Heart left ventricle (tissue), 16 donors: Measurements from ENCODE around the gene GATA3. TPM values are rescaled to one million over a fixed set of nuclear protein-coding genes. Genes with fewer than 3 reads are reported as not detected.

Experiments used
- ATAC-seq, 4 donors: fragments of 200-7000 bp; cut with Tn5 transposase; one replicate each; pipeline ENCODE4 v1.9.1; 2020 to 2022; ENCODE audit warnings: moderate library complexity in 4 of 4, mild to moderate bottlenecking in 3 of 4, moderate number of reproducible peaks in 1 of 4
- DNase-seq, 5 donors: peaks; one replicate each; pipeline ENCODE4 v3.0.0-alpha.2; 2020
- H3K27ac ChIP-seq, 12 donors: fragments of 200-600 bp; sonication (generic) in 4 of 12; one replicate each; pipeline versions ENCODE4 v1.5.0 to v1.8.0; 2016 to 2022; ENCODE audit warnings: mild to moderate bottlenecking in 2 of 12
- H3K27me3 ChIP-seq, 9 donors: fragments of 200-600 bp; sonication (generic) in 2 of 9; one replicate each; pipeline versions ENCODE4 v1.5.1 to v1.8.0; 2016 to 2022; ENCODE audit warnings: mild to moderate bottlenecking in 3 of 9
- H3K36me3 ChIP-seq, 9 donors: fragments of 200-600 bp; sonication (generic) in 2 of 9; one replicate each; pipeline versions ENCODE4 v1.5.0 to v1.8.0; 2018 to 2022; ENCODE audit warnings: mild to moderate bottlenecking in 2 of 9
- H3K4me1 ChIP-seq, 12 donors: fragments of 200-600 bp; sonication (generic) in 4 of 12; one replicate each; pipeline versions ENCODE4 v1.5.0 to v1.8.0; 2016 to 2022; ENCODE audit warnings: mild to moderate bottlenecking in 3 of 12
- H3K4me3 ChIP-seq, 12 donors: fragments of 200-600 bp; sonication (generic) in 4 of 12; one replicate each; pipeline versions ENCODE4 v1.5.0 to v1.8.0; 2017 to 2022; ENCODE audit warnings: mild to moderate bottlenecking in 9 of 12, moderate library complexity in 4 of 12
- H3K9me3 ChIP-seq, 12 donors: fragments of 200-600 bp; sonication (generic) in 4 of 12; one replicate each; pipeline versions ENCODE4 v1.5.0 to v1.8.0; 2016 to 2022; ENCODE audit warnings: mild to moderate bottlenecking in 1 of 12
- POLR2A ChIP-seq, 2 donors: fragments of 450-650 bp; IDR thresholded peaks; one replicate each; pipeline ENCODE4 v1.6.1; 2017; ENCODE audit warnings: antibody characterized with exemption in 2 of 2, mild to moderate bottlenecking in 2 of 2, moderate library complexity in 2 of 2
- WGBS, 4 donors: extraction: QIAGEN DNeasy Blood & Tissue Kit in 2 of 4; methylation state at CpG; one replicate each; pipeline versions ENCODE4 v1.1.5 to v1.1.7; 2013 to 2018; 5-methylcytosine and 5-hydroxymethylcytosine counted together
- intact Hi-C, 10 donors: fragments of 100-400 bp; cut with DNase I; formaldehyde crosslinking; loops; one replicate each; pipeline versions ENCODE4 v1.11.1 to v1.14.2; 2022
- polyA plus RNA-seq, 2 donors: library from polyadenylated mRNA; stranded (reverse); fragments of 200-250 nt; gene quantifications; one replicate each; pipeline ENCODE4 v1.2.3, GENCODE V29; 2013
- total RNA-seq, 9 donors: library from RNA; depleted of rRNA in 2 of 9; stranded (reverse); fragments of >200 nt in 2 of 9; fragmentation: NEBNext Ultra II Directional in 3 of 9; extraction: Animal tissue kit (Norgen Biotek cat#: 25700) in 3 of 9; gene quantifications; one replicate each; pipeline versions ENCODE4 v1.1.0 to v1.2.4, GENCODE V29; 2016 to 2023
- TF ChIP-seq, protein P1 (sequence below), 12 donors: fragments of 200-600 bp; sonication (generic) in 4 of 12; IDR thresholded peaks; one replicate each; pipeline versions ENCODE4 v1.5.0 to v1.8.0; 2018 to 2022; ENCODE audit warnings: antibody characterized with exemption in 12 of 12, mild to moderate bottlenecking in 5 of 12
- donor health status: ischemic (EF 13 %, LVEDD 7.1; RV severe dilation, severe dysfunction).
- donor health status: healthy with polysubstance abuse.
- donor health status: DM: no; HTN: yes; CAD: no.
- donor health status: DM: no; HTN: no; CAD: no.
- donor health status: ischemic (EF 25% LVEDD 6.9; RV normal size, moderate dysfunction).
- donor health status: ischemic (EF 25% LVEDD 5.7; RV mildly dilated, moderate dysfunction).
- donor health status: healthy.
- donor health status: DM: yes; HTN: yes; CAD: no.
- donor health status: ischemic (EF 35%, LVEDD 5.7; RV mildly dilated, moderate dysfunction).
- donor health status: nonischemic (EF 11% LVEDD 7.7; RV severe dilation, severe dysfunction).
- donor health status: DM: yes; HTN: yes; CAD: no.
- donor health status: PGD.
- donor health status: ischemic (EF 29% LVEDD 5.4; RV normal size, mild dysfunction).
- donor health status: nonischemic (EF 23%, LVEDD 6.1; RV moderate dilation, normal function).

Gene GATA3
- total and polyA plus RNA-seq, 11 donors = 0.71 to 3.4 (median 1.4) TPM

DNA sequence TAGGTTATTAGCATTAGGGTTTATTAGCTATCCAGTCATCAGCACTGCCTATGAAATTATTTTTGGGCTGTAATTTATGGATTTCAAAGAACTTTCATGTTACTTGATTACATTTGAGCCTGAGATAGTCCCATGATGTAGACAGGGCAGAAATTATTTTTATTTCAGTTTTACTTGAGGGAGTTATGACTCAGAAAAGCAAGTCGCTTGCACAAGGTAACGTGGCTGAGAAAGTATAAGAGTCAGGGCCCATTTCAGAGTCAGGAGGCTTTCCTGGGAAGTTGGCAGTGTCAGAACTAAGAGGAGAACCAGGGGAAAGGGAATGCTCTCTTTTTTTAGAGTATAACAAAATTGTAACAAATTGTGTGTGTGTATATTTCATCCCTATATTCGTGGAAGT, 16.5 kb downstream of the GATA3 start:
- Histone ChIP-seq H3K27ac (no peak overlapping the region), H3K4me3 (no peak overlapping the region), H3K9me3 (no peaks in the 10 kb centered on the region), H3K36me3 (peaks cover 0 to 30% (median 0%) of the 10 kb centered on the region in 9 donors), H3K4me1 (peaks cover 0 to 8% (median 0%) of the 10 kb centered on the region in 12 donors), H3K27me3 (peaks cover 0 to 23% (median 6%) of the 10 kb centered on the region in 9 donors)
- 88 to 95% (median 90%) methylated on average over 3 of the region's 3 CpGs for WGBS, 4 donors
- no peak for TF ChIP-seq POLR2A (IDR thresholded peaks at IDR 0.05)
- TF ChIP-seq, protein P1, sequence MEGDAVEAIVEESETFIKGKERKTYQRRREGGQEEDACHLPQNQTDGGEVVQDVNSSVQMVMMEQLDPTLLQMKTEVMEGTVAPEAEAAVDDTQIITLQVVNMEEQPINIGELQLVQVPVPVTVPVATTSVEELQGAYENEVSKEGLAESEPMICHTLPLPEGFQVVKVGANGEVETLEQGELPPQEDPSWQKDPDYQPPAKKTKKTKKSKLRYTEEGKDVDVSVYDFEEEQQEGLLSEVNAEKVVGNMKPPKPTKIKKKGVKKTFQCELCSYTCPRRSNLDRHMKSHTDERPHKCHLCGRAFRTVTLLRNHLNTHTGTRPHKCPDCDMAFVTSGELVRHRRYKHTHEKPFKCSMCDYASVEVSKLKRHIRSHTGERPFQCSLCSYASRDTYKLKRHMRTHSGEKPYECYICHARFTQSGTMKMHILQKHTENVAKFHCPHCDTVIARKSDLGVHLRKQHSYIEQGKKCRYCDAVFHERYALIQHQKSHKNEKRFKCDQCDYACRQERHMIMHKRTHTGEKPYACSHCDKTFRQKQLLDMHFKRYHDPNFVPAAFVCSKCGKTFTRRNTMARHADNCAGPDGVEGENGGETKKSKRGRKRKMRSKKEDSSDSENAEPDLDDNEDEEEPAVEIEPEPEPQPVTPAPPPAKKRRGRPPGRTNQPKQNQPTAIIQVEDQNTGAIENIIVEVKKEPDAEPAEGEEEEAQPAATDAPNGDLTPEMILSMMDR (IDR thresholded peaks at IDR 0.05) = no peak
- ATAC-seq (no peak), DNase-seq (no peak)
- intact Hi-C loops = no loop called here

DNA sequence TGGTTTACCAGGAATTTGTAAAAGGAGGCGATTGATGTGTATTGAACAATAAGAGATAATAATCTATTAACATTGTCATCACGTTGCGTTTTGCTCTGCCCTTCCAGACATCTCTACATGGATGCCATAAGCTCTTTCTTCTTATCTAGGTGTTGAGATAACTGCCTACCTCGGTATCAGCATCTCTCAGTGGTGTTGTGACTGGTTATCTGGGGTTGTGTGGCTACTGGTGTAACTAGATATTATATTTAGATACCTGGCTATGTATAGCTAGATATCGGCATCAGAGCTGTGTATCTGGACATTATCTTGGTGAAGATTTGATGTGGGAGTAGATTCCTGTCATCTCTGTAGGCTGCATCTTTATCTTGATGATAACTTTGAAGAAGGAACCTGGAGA, 17.2 kb downstream of the GATA3 start:
- Histone ChIP-seq H3K36me3 (peaks cover 0 to 30% (median 0%) of the 10 kb centered on the region in 9 donors), H3K27ac (no peak overlapping the region), H3K9me3 (no peaks in the 10 kb centered on the region), H3K4me3 (no peak overlapping the region), H3K4me1 (peaks cover 0 to 6% (median 0%) of the 10 kb centered on the region in 12 donors), H3K27me3 (peaks cover 0 to 23% (median 5%) of the 10 kb centered on the region in 9 donors)
- DNase-seq (no peak), ATAC-seq (no peak)
- intact Hi-C loops = no loop called here
- WGBS, 4 donors = 47 to 68% (median 53%) methylated on average over 5 of the region's 5 CpGs
- TF ChIP-seq, protein P1 (IDR thresholded peaks at IDR 0.05) = no peak
- no peak for TF ChIP-seq POLR2A (IDR thresholded peaks at IDR 0.05)

DNA sequence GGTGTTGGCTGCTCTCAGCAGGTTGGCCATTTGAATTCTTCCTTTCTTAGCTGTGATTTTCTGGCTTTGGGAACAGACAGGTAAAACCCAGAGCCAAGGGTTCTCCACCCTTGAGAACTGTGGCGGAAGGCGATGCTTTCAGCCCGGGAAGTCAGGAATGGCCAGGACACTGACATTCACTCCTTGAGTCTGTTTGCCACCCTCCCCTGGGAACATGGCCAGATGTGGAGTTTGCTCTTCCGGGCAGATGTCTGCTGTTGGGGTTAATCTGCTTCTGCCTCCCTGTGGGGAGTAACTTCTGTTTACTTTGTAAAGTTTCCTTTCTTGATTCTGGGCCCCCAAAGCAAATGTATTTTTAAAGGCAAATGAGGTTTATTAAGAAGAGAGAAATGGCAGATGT, 17.7 kb downstream of the GATA3 start:
- no peak for DNase-seq
- intact Hi-C loops = no loop called here
- Histone ChIP-seq H3K36me3 (peaks cover 0 to 30% (median 0%) of the 10 kb centered on the region in 9 donors), H3K4me3 (no peak overlapping the region), H3K4me1 (peaks cover 0 to 6% (median 0%) of the 10 kb centered on the region in 12 donors), H3K27ac (no peak overlapping the region), H3K27me3 (peaks cover 0 to 23% (median 5%) of the 10 kb centered on the region in 9 donors), H3K9me3 (no peaks in the 10 kb centered on the region)
- TF ChIP-seq, protein P1 (IDR thresholded peaks at IDR 0.05) = no peak
- TF ChIP-seq POLR2A (IDR thresholded peaks at IDR 0.05) = no peak
- WGBS, 4 donors = 21 to 56% (median 34%) methylated on average over 4 of the region's 4 CpGs
- ATAC-seq = no peak

DNA sequence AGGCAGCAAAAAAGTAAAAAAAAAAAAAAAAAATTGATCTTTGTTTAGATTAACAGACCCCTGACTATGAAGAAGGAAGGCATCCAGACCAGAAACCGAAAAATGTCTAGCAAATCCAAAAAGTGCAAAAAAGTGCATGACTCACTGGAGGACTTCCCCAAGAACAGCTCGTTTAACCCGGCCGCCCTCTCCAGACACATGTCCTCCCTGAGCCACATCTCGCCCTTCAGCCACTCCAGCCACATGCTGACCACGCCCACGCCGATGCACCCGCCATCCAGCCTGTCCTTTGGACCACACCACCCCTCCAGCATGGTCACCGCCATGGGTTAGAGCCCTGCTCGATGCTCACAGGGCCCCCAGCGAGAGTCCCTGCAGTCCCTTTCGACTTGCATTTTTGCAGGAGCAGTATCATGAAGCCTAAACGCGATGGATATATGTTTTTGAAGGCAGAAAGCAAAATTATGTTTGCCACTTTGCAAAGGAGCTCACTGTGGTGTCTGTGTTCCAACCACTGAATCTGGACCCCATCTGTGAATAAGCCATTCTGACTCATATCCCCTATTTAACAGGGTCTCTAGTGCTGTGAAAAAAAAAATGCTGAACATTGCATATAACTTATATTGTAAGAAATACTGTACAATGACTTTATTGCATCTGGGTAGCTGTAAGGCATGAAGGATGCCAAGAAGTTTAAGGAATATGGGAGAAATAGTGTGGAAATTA, 19.4 kb downstream of the GATA3 start:
- H3K27me3 ChIP-seq = peaks cover 0 to 26% (median 5%) of the 10 kb centered on the region in 9 donors
- 92 to 96% (median 94%) methylated on average over 15 of the region's 15 CpGs for WGBS, 4 donors
- no peaks in the 10 kb centered on the region for H3K9me3 ChIP-seq
- no peak overlapping the region for H3K27ac ChIP-seq
- H3K4me3 ChIP-seq = no peak overlapping the region
- DNase-seq (no peak), ATAC-seq (no peak)
- intact Hi-C loops = no loop called here
- peaks cover 0 to 6% (median 0%) of the 10 kb centered on the region in 12 donors for H3K4me1 ChIP-seq
- TF ChIP-seq, protein P1 (IDR thresholded peaks at IDR 0.05) = no peak
- TF ChIP-seq POLR2A (IDR thresholded peaks at IDR 0.05) = no peak
- peaks cover 0 to 27% (median 0%) of the 10 kb centered on the region in 9 donors for H3K36me3 ChIP-seq
